Motor neuron (in vitro differentiated cells): ENCODE measurements around the gene HP1BP3. TPM values are rescaled to one million over a fixed set of nuclear protein-coding genes. Genes with fewer than 3 reads are reported as not detected.

ENCODE experiments used
- ATAC-seq, 8 experiments: fragments of 200-7000 bp; cut with Tn5 transposase; replicated peaks in 6 of 8; 2 replicates each; pipeline ENCODE4 v1.8.0; 2021; ENCODE audit warnings: mild to moderate bottlenecking in 8 of 8, moderate library complexity in 8 of 8
- H3K27ac ChIP-seq, 2 donors: fragments of 250-450 bp; sonication (Bioruptor Pico); 2 replicates each; pipeline ENCODE4 v1.9.0; 2021; ENCODE audit warnings: antibody characterized with exemption in 2 of 2, mild to moderate bottlenecking in 2 of 2, moderate library complexity in 1 of 2
- H3K4me1 ChIP-seq, 2 donors: fragments of 250-450 bp; sonication (Bioruptor Pico); replicated peaks in 1 of 2; 2 replicates each; pipeline ENCODE4 v1.6.1; 2021; ENCODE audit warnings: antibody characterized with exemption in 2 of 2, mild to moderate bottlenecking in 2 of 2, moderate library complexity in 1 of 2
- H3K4me3 ChIP-seq, 5 donors: fragments of 250-450 bp; sonication (Bioruptor Pico); 2 replicates each; pipeline ENCODE4 v1.9.0; 2021; ENCODE audit warnings: antibody characterized with exemption in 5 of 5, mild to moderate bottlenecking in 5 of 5, moderate library complexity in 4 of 5
- WGBS, 10 experiments: fragments of 450-650 bp; shearing (Covaris generic); methylation state at CpG; one replicate each; pipeline ENCODE4 v1.0.0; 2022; 5-methylcytosine and 5-hydroxymethylcytosine counted together
- in situ Hi-C, 9 experiments: fragments of 400-800 bp; cut with MboI; loops; one replicate each; pipeline ENCODE4 v1.15.0; 2021; ENCODE audit warnings: low sequenced_read_pairs in 9 of 9, low pct_unique_long_range_greater_than_20kb in 2 of 9; ENCODE audit not compliant: unreplicated experiment in 9 of 9
- total RNA-seq, 8 experiments: library from RNA; unstranded; fragments of 300-600 nt; gene quantifications; 2 replicates each; pipeline versions ENCODE4 v1.2.3 to v1.2.4, GENCODE V29; 2022

The HP1BP3 gene
- 100 to 1,000 TPM in 7 of 8 experiments, 10 to 100 TPM in 1; 90.1 to 328 (median 166) TPM for total RNA-seq

GRCh38 chr1:20787029-20787839 lies at the start of gene HP1BP3:
Gene HP1BP3 (minus strand): TSS chr1:20787307. CDS start chr1:20780440, 6,867 bp downstream.
- 0 to 5% (median 0%) methylated on average over 1 to 15 of the region's 99 CpGs; no CpG with 5 or more reads in 2 of the 10 experiments for WGBS, 10 experiments
- H3K4me3 ChIP-seq = peak within 1 kb of the TSS; percentile 64 to 98 (median 77)
- H3K4me1 ChIP-seq = peaks cover 0 to 9% of the 10 kb centered on the region in 2 donors
- ATAC-seq = peak; percentile 43 to 75 (median 66)
- H3K27ac ChIP-seq = peak within 1 kb of the TSS; percentile 93 to 97
- in situ Hi-C loops = no loop called here

GRCh38 chr1:20836230-20836629 lies 49.1 kb upstream of the HP1BP3 start:
- 85 to 100% (median 98%) methylated on average over 2 to 4 of the region's 4 CpGs; no CpG with 5 or more reads in 1 of the 10 experiments for WGBS, 10 experiments
- H3K27ac ChIP-seq = no peak overlapping the region
- H3K4me1 ChIP-seq = no peaks in the 10 kb centered on the region
- H3K4me3 ChIP-seq = no peak overlapping the region
- in situ Hi-C loops = no loop called here
- no peak for ATAC-seq

GRCh38 chr1:20834780-20835179 lies 47.7 kb upstream of the HP1BP3 start:
- no peak for ATAC-seq
- in situ Hi-C loops = no loop called here

GRCh38 chr1:20834192-20834591 lies 47.1 kb upstream of the HP1BP3 start:
- H3K4me3 ChIP-seq = no peak overlapping the region
- in situ Hi-C loops = no loop called here
- H3K27ac ChIP-seq = no peak overlapping the region
- ATAC-seq = no peak
- peaks cover 0 to 10% of the 10 kb centered on the region in 2 donors for H3K4me1 ChIP-seq
- 91 to 100% (median 100%) methylated on average over 1 of the region's 1 CpG; no CpG with 5 or more reads in 1 of the 10 experiments for WGBS, 10 experiments

More at GRCh38 chr1:20834780-20835179, 47.7 kb upstream of the HP1BP3 start:
- no peak overlapping the region for H3K4me3 ChIP-seq
- peaks cover 0 to 8% of the 10 kb centered on the region in 2 donors for H3K4me1 ChIP-seq
- H3K27ac ChIP-seq = no peak overlapping the region

- Histone ChIP-seq H3K27ac (no peak overlapping the region), H3K4me3 (no peak overlapping the region), H3K4me1 (peaks cover 0 to 10% of the 10 kb centered on the region in 2 donors)
- in situ Hi-C loops = no loop called here
- 43 to 93% (median 78%) methylated on average over 1 to 2 of the region's 2 CpGs; no CpG with 5 or more reads in 4 of the 10 experiments for WGBS, 10 experiments
- peak in 3 of 8 experiments; percentile 26 to 94 (median 38) for ATAC-seq
Measured at GRCh38 chr1:20830378-20830777, 43.3 kb upstream of the HP1BP3 start.

GRCh38 chr1:20829946-20830345 lies 42.8 kb upstream of the HP1BP3 start:
- no peak for ATAC-seq
- in situ Hi-C loops = no loop called here
- H3K4me1 ChIP-seq = peaks cover 0 to 10% of the 10 kb centered on the region in 2 donors
- H3K4me3 ChIP-seq = no peak overlapping the region
- WGBS, 10 experiments = 50 to 100% (median 80%) methylated on average over 1 of the region's 1 CpG; no CpG with 5 or more reads in 3 of the 10 experiments
- H3K27ac ChIP-seq = no peak overlapping the region

- WGBS, 10 experiments = 40 to 100% (median 92%) methylated on average over 1 of the region's 1 CpG; no CpG with 5 or more reads in 4 of the 10 experiments
- Histone ChIP-seq H3K27ac (no peak overlapping the region), H3K4me1 (peaks cover 0 to 10% of the 10 kb centered on the region in 2 donors), H3K4me3 (no peak overlapping the region)
- no peak for ATAC-seq
- in situ Hi-C loops = no loop called here
Measured at GRCh38 chr1:20829531-20829930, 42.4 kb upstream of the HP1BP3 start.

- in situ Hi-C loops = no loop called here
- Histone ChIP-seq H3K4me3 (no peak overlapping the region), H3K27ac (no peak overlapping the region), H3K4me1 (no peaks in the 10 kb centered on the region)
- no peak for ATAC-seq
Measured at GRCh38 chr1:20823845-20824244, 36.7 kb upstream of the HP1BP3 start.

- 0 to 55% (median 46%) methylated on average over 1 to 2 of the region's 2 CpGs; no CpG with 5 or more reads in 1 of the 10 experiments for WGBS, 10 experiments
- Histone ChIP-seq H3K27ac (no peak overlapping the region), H3K4me3 (no peak overlapping the region), H3K4me1 (no peaks in the 10 kb centered on the region)
- in situ Hi-C loops = no loop called here
- no peak for ATAC-seq
Measured at GRCh38 chr1:20821466-20821865, 34.4 kb upstream of the HP1BP3 start.

GRCh38 chr1:20819818-20820217 lies 32.7 kb upstream of the HP1BP3 start:
- WGBS, 10 experiments = 67 to 86% (median 79%) methylated on average over 1 to 3 of the region's 5 CpGs; no CpG with 5 or more reads in 2 of the 10 experiments
- H3K4me1 ChIP-seq = no peaks in the 10 kb centered on the region
- in situ Hi-C loops = no loop called here
- no peak overlapping the region for H3K27ac ChIP-seq
- no peak for ATAC-seq
- H3K4me3 ChIP-seq = no peak overlapping the region

- H3K4me1 ChIP-seq = no peaks in the 10 kb centered on the region
- ATAC-seq = no peak
- H3K27ac ChIP-seq = no peak overlapping the region
- in situ Hi-C loops = no loop called here
- WGBS, 10 experiments = no CpG with 5 or more reads among the region's 4 CpGs
- H3K4me3 ChIP-seq = no peak overlapping the region
Measured at GRCh38 chr1:20814534-20814871, 27.4 kb upstream of the HP1BP3 start.

- ATAC-seq = no peak
- in situ Hi-C loops = no loop called here
- no peaks in the 10 kb centered on the region for H3K4me1 ChIP-seq
- H3K27ac ChIP-seq = no peak overlapping the region
- WGBS, 10 experiments = 80 to 100% (median 95%) methylated on average over 1 to 5 of the region's 5 CpGs
- H3K4me3 ChIP-seq = no peak overlapping the region
Measured at GRCh38 chr1:20811916-20812315, 24.8 kb upstream of the HP1BP3 start.

GRCh38 chr1:20793236-20793635 lies 6.1 kb upstream of the HP1BP3 start:
- in situ Hi-C loops = no loop called here
- Histone ChIP-seq H3K4me1 (peaks cover 0 to 1% of the 10 kb centered on the region in 2 donors), H3K27ac (no peak overlapping the region), H3K4me3 (no peak overlapping the region)
- WGBS, 10 experiments = 96 to 100% (median 98%) methylated on average over 1 to 4 of the region's 4 CpGs; no CpG with 5 or more reads in 1 of the 10 experiments
- no peak for ATAC-seq

GRCh38 chr1:20792196-20792595 lies 5.1 kb upstream of the HP1BP3 start:
- in situ Hi-C loops = no loop called here
- no peak overlapping the region for H3K4me3 ChIP-seq
- H3K27ac ChIP-seq = no peak overlapping the region
- WGBS, 10 experiments = 88 to 100% (median 100%) methylated on average over 1 to 2 of the region's 2 CpGs; no CpG with 5 or more reads in 3 of the 10 experiments
- peaks cover 0 to 4% of the 10 kb centered on the region in 2 donors for H3K4me1 ChIP-seq
- ATAC-seq = no peak
